GM23248 (cell line): ENCODE data around the gene TECTA.

Source experiments
- EZH2 ChIP-seq: fragments of 200-600 bp; sonication (generic); IDR thresholded peaks from 2 replicates; pipeline ENCODE4 v1.6.1; 2018; ENCODE audit warnings: antibody characterized with exemption, mild to moderate bottlenecking; ENCODE audit not compliant: insufficient read depth, poor library complexity, severe bottlenecking
- EZH2phosphoT487 ChIP-seq: fragments of 200-600 bp; sonication (generic); IDR thresholded peaks from 2 replicates; pipeline ENCODE4 v1.6.1; 2018; ENCODE audit warnings: antibody characterized with exemption, moderate library complexity, mild to moderate bottlenecking, low read depth; ENCODE audit not compliant: insufficient read depth

- no peak for TF ChIP-seq EZH2
- TF ChIP-seq EZH2phosphoT487, result no peak
Observed at GRCh38 chr11:121206810-121207209, 105.8 kb downstream of the TECTA start.
